ENCODE measurements around the gene YJU2. TPM values are rescaled to one million over a fixed set of nuclear protein-coding genes. Genes with fewer than 3 reads are reported as not detected.
"Not testable (repeated sequence)": the region's sequence is repeated elsewhere in the genome, so short reads cannot be mapped to it uniquely, and the experiment has no call there.

Gene YJU2
- total RNA-seq, 1 donor from 2014 or later: 8.7 TPM

DNA sequence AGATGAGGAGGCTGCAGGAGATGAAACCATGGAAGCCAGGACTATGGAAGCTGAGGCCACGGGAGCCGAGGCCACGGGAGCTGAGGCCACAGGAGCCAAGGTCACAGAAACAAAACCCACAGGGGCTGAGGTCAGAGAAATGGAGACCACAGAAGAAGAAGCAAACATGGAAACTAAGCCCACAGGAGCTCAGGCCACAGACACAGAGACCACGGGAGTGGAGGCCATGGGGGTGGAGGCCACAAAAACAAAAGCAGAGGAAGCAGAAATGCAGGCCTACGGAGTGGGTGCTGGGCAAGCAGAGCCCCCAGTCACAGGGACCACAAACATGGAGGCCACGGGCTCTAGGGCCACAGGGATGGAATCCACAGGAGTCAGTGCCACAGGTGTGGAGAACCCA, 30.0 kb upstream of the YJU2 start:
- Mint-ChIP-seq H3K36me3 (no peaks in the 10 kb centered on the region), H3K27me3 (ENCODE audit: insufficient read depth, low read depth) (peaks cover 16% of the 10 kb centered on the region), H3K4me3 (no peak overlapping the region), H3K4me1 (no peaks in the 10 kb centered on the region), H3K9me3 (peaks cover 3% of the 10 kb centered on the region), H3K27ac (no peak overlapping the region)
- no peaks in the 10 kb centered on the region for H3K36me3 ChIP-seq
- H3K27me3 ChIP-seq: no peaks in the 10 kb centered on the region
- H3F3A ChIP-seq (ENCODE audit: low read depth): peaks cover 6% of the 10 kb centered on the region
- H3K27ac ChIP-seq: no peak overlapping the region
- no peak overlapping the region for H3K4me2 ChIP-seq
- TF ChIP-seq EZH2 (IDR thresholded peaks at IDR 0.05): no peak
- no peak for TF ChIP-seq EZH2phosphoT487 (IDR thresholded peaks at IDR 0.05)
- TF ChIP-seq CTCF (IDR thresholded peaks at IDR 0.05): no peak
- H3K79me2 ChIP-seq (ENCODE audit: low read depth): no peaks in the 10 kb centered on the region
- no peaks in the 10 kb centered on the region for H3K4me1 ChIP-seq
- H3K4me3 ChIP-seq: no peak overlapping the region
- H2AFZ ChIP-seq (replicated peaks): no peak overlapping the region
- no peak overlapping the region for H3K9ac ChIP-seq
- no peak for DNase-seq (ENCODE audit: low spot score)
- no peaks in the 10 kb centered on the region for H4K20me1 ChIP-seq (ENCODE audit: low read depth)
- no peaks in the 10 kb centered on the region for H3K9me3 ChIP-seq (ENCODE audit: low read depth)

- no peaks in the 10 kb centered on the region for H3K4me1 Mint-ChIP-seq
- Histone ChIP-seq H3K9ac (no peak overlapping the region), H4K20me1 (ENCODE audit: low read depth) (no peaks in the 10 kb centered on the region), H3K27me3 (no peaks in the 10 kb centered on the region), H3F3A (ENCODE audit: low read depth) (peaks cover 6% of the 10 kb centered on the region), H3K4me3 (no peak overlapping the region), H3K9me3 (ENCODE audit: low read depth) (no peaks in the 10 kb centered on the region), H3K36me3 (no peaks in the 10 kb centered on the region), H3K27ac (no peak overlapping the region), H3K79me2 (ENCODE audit: low read depth) (no peaks in the 10 kb centered on the region), H3K4me2 (no peak overlapping the region), H2AFZ (replicated peaks) (no peak overlapping the region), H3K4me1 (no peaks in the 10 kb centered on the region)
- H3K27me3 Mint-ChIP-seq (ENCODE audit: insufficient read depth, low read depth): peaks cover 9% of the 10 kb centered on the region
- DNase-seq (ENCODE audit: low spot score): no peak
- H3K27ac Mint-ChIP-seq: no peak overlapping the region
- H3K36me3 Mint-ChIP-seq: no peaks in the 10 kb centered on the region
- H3K4me3 Mint-ChIP-seq: no peak overlapping the region
- TF ChIP-seq CTCF (IDR thresholded peaks at IDR 0.05) (no peak), EZH2 (IDR thresholded peaks at IDR 0.05) (no peak), EZH2phosphoT487 (IDR thresholded peaks at IDR 0.05) (no peak)
- peaks cover 3% of the 10 kb centered on the region for H3K9me3 Mint-ChIP-seq
Observed at GRCh38 chr19:4217429-4218264, 29.2 kb upstream of the YJU2 start.

- not testable (repeated sequence) for H4K20me1 ChIP-seq (ENCODE audit: low read depth); H3K36me3 ChIP-seq; H3K4me1 Mint-ChIP-seq; H2AFZ ChIP-seq (replicated peaks); H3K9me3 ChIP-seq (ENCODE audit: low read depth); DNase-seq (ENCODE audit: low spot score); H3K36me3 Mint-ChIP-seq; H3F3A ChIP-seq (ENCODE audit: low read depth); H3K4me3 Mint-ChIP-seq; H3K4me1 ChIP-seq; H3K79me2 ChIP-seq (ENCODE audit: low read depth); H3K27ac ChIP-seq; H3K9ac ChIP-seq; H3K9me3 Mint-ChIP-seq; H3K27me3 Mint-ChIP-seq (ENCODE audit: insufficient read depth, low read depth); H3K4me2 ChIP-seq; H3K4me3 ChIP-seq; H3K27ac Mint-ChIP-seq; H3K27me3 ChIP-seq
Observed at GRCh38 chr19:4218523-4218922, 28.4 kb upstream of the YJU2 start.

- H3K36me3 Mint-ChIP-seq: no peaks in the 10 kb centered on the region
- H3K9ac ChIP-seq: no peak overlapping the region
- peaks cover 6% of the 10 kb centered on the region for H3F3A ChIP-seq (ENCODE audit: low read depth)
- no peaks in the 10 kb centered on the region for H4K20me1 ChIP-seq (ENCODE audit: low read depth)
- no peak overlapping the region for H2AFZ ChIP-seq (replicated peaks)
- peaks cover 3% of the 10 kb centered on the region for H3K4me1 Mint-ChIP-seq
- peaks cover 3% of the 10 kb centered on the region for H3K9me3 Mint-ChIP-seq
- DNase-seq (ENCODE audit: low spot score): no peak
- no peak overlapping the region for H3K27ac Mint-ChIP-seq
- peaks cover 2% of the 10 kb centered on the region for H3K27me3 Mint-ChIP-seq (ENCODE audit: insufficient read depth, low read depth)
- no peaks in the 10 kb centered on the region for H3K9me3 ChIP-seq (ENCODE audit: low read depth)
- H3K4me1 ChIP-seq: no peaks in the 10 kb centered on the region
- no peak overlapping the region for H3K27ac ChIP-seq
- H3K36me3 ChIP-seq: no peaks in the 10 kb centered on the region
- no peak overlapping the region for H3K4me2 ChIP-seq
- H3K4me3 Mint-ChIP-seq: no peak overlapping the region
- H3K79me2 ChIP-seq (ENCODE audit: low read depth): no peaks in the 10 kb centered on the region
- no peaks in the 10 kb centered on the region for H3K27me3 ChIP-seq
- no peak overlapping the region for H3K4me3 ChIP-seq
- TF ChIP-seq EZH2 (IDR thresholded peaks at IDR 0.05) (no peak), CTCF (IDR thresholded peaks at IDR 0.05) (no peak), EZH2phosphoT487 (IDR thresholded peaks at IDR 0.05) (no peak)
Observed at GRCh38 chr19:4220188-4220587, 26.7 kb upstream of the YJU2 start.

Measured in neural progenitor cell (in vitro differentiated cells).